Testis (tissue), 2 donors: ENCODE data around the gene ASTL.

Source experiments
- POLR2A ChIP-seq: fragments of 450-650 bp; IDR thresholded peaks from one replicate; pipeline ENCODE4 v1.6.1; 2017; ENCODE audit warnings: antibody characterized with exemption, mild to moderate bottlenecking, moderate library complexity
- TF ChIP-seq, protein P1 (sequence below), 3 experiments: fragments of 450-650 bp in 2 of 3; fragments of 200-600 bp in 1 of 3; sonication (generic) in 1 of 3; IDR thresholded peaks; one replicate each; pipeline ENCODE4 v1.5.1; 2016 to 2019; ENCODE audit warnings: antibody characterized with exemption in 3 of 3, mild to moderate bottlenecking in 2 of 3, moderate library complexity in 1 of 3

DNA sequence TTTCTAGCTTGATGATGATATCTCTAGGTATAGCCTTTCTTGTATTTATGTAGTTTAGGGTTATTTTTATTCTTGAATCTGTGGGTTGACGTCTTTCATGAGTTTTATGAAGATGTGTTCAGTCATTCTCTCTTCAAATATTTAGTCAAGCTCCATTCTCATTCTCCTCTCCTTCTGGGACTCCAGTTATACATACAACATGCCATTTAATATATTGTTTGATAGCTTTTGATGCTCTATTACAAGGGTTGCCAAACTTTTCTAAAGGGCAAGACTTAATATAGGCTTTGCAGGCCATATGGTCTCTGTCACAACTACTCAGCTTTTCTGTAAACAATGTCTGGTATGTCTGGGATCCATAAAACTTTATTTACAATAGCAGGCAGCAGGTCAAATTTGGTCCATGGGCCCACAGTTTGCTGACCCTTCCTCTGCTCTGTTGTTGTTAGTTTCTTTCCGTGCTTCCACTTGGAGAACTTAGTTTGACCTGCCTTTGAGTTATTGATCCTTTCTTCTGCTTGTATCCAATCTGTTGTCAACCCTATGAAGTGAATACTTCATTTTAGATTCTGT is 63.0 kb downstream of the ASTL start:
- TF ChIP-seq POLR2A = no peak
- TF ChIP-seq, protein P1, sequence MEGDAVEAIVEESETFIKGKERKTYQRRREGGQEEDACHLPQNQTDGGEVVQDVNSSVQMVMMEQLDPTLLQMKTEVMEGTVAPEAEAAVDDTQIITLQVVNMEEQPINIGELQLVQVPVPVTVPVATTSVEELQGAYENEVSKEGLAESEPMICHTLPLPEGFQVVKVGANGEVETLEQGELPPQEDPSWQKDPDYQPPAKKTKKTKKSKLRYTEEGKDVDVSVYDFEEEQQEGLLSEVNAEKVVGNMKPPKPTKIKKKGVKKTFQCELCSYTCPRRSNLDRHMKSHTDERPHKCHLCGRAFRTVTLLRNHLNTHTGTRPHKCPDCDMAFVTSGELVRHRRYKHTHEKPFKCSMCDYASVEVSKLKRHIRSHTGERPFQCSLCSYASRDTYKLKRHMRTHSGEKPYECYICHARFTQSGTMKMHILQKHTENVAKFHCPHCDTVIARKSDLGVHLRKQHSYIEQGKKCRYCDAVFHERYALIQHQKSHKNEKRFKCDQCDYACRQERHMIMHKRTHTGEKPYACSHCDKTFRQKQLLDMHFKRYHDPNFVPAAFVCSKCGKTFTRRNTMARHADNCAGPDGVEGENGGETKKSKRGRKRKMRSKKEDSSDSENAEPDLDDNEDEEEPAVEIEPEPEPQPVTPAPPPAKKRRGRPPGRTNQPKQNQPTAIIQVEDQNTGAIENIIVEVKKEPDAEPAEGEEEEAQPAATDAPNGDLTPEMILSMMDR (IDR thresholded peaks at IDR 0.05) = no peak
